NCI-H2171 (cell line): Measurements from ENCODE around the gene PSMG3.

Experiments
- DNase-seq: peaks from one replicate; lab custom pipeline; 2025; lab: John Stamatoyannopoulos, UW

PSMG3 gene, protein sequence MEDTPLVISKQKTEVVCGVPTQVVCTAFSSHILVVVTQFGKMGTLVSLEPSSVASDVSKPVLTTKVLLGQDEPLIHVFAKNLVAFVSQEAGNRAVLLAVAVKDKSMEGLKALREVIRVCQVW

DNA sequence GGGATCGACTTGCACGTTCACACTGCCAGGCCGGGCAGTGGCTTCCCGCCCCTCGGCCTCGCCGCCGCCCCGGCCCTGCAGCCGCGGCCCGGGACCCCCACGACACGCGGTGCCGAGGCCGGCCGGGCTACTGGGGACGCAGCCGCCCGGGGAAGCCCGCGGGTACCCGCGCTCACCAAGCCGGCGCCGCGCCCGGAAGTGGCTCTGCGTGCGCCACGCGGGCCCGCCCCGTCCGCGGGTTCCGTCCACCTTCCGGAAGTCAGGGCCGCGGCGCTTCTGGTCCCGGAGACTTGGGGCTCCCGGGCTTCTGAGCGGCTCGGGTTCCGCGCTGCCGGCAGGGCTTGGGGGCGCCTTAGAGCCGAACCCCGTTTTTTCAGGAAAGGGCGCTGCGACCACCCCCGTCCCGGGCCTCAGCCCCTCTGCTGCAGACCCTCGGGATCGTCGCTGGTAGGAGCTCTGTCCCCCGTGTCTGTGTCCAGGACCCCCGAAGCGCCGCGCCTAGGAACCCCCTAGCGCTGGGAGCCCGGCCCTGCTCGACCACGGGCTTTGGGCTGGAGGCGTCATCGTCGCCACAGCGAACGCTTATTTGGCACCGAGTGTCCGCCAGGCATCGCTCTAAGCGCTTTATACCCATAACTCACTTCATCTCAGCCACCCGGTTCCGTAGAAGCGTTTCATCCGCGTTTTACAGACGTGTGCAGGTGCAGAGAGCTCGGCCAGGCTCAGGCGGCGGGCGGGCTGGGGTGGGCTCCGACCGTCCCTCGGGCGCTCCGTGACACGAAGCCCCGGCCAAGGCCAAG, at the start of gene PSMG3:
TSS of gene PSMG3 (minus strand) at position 200 of the 800 bp plus-strand sequence. CDS start 693 bp downstream, outside the sequence.
- peak; percentile 92 for DNase-seq

DNA sequence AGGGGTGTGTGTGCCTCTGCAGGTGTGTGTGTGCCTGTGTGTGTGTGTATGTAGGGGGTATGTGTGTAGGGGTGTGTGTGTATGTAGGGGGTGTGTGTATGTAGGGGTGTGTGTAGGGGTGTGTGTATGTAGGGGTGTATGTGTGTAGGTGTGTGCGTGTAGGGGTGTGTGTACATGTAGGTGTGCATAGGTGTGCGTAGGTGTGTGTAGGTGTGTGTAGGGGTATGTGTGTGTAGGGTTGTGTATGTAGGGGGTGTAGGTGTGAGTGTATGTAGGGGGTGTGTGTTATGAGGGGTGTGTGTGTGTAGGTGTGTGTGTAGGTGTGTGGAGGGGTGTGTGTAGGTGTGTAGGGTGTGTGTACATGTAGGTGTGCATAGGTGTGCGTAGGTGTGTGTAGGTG, 48.6 kb upstream of the PSMG3 start:
- no peak for DNase-seq

DNA sequence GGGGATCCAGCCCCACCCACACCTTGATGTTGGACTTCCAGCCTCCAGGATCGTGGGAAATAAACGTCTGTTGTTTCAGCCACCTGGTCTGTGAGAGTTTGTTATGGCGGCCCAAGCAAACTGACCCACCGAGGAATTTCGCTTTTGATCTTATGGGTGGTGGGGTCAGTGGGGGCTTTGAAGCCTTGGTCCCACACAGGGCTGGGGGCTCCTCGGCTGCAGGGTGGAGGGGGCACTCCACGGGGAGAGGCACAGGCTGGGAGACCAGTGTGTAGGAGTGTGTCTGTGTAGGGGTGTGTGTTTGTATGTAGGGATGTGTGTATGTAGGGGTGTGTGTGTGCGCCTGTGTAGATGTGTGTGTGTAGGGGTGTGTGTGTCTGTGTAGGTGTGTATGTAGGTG, 48.1 kb upstream of the PSMG3 start:
- DNase-seq: no peak

DNA sequence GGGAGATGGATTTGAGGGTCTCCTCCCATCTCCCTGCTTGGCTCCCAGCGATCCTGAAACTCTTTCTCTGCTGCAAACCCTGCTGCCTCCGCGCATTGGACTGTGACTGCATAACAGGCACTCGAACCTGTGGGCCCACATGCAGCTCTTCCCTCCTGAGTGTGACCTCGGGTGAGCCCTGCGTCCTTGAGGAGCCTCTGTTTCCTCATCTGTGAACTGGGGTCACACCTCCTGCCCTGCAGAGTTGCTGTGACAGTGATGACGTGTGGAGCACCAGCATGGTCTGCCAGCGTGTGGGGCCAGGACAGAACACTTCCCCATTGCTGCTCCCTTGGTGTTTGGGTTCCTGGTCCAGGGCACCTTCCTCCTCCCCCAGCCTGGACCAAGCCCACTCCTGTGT, 46.9 kb upstream of the PSMG3 start:
- DNase-seq: no peak

DNA sequence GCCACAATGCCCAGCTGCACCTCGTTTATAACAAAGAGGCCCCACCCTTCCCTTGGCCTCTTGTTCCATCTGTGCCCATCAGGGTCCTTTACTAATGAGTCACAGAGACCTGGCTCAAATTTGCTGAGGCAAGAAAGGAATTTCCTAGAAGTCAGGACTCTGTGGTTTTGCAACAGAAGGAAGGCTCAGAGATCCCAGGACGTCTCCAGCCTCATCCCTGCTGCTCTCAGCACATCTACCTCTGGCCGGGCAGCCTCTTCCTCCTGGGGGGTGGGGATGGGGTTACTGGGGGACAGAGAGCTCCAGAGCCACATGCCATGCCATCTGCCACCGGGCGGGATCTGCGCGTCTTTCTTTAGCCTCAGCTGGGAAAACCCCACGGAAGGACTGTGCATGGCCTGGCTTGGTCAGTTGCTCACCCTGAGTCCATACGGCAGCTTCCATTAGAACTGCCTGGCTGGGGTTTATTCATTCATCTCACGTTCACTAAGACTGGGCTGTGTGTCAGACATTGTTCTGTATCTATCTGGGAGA, 41.9 kb upstream of the PSMG3 start:
- peak; percentile 25 for DNase-seq

DNA sequence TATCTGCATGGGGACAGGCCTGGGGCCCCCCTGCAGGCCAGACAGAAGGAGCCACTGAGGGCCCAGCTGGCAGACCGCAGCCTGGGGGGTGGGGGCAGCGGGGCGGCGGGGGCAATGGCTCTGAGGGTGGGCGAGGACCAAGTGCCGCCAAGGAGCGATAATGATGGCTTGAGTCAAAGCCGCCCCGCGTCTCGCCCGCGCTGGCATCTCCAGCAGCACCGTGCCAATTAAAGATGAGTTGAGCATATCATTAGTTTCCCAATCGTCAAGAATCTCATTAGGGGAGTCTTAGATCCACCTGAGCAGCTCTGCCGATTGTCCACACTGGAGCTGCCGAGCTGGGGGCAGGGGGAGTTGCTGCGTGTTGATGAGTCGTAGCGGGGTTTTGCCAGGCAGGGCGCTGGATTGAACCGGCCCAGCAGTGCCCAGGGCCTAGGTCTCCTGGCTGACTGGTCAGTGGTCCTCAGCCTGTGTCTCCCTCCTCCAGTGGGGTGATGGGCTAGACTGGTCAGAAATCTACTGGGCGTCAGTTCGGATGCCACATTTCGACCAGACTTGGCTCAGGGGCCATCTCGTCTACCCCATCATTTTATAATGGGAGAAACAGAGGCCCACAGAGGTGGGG, 41.0 kb upstream of the PSMG3 start:
- no peak for DNase-seq

DNA sequence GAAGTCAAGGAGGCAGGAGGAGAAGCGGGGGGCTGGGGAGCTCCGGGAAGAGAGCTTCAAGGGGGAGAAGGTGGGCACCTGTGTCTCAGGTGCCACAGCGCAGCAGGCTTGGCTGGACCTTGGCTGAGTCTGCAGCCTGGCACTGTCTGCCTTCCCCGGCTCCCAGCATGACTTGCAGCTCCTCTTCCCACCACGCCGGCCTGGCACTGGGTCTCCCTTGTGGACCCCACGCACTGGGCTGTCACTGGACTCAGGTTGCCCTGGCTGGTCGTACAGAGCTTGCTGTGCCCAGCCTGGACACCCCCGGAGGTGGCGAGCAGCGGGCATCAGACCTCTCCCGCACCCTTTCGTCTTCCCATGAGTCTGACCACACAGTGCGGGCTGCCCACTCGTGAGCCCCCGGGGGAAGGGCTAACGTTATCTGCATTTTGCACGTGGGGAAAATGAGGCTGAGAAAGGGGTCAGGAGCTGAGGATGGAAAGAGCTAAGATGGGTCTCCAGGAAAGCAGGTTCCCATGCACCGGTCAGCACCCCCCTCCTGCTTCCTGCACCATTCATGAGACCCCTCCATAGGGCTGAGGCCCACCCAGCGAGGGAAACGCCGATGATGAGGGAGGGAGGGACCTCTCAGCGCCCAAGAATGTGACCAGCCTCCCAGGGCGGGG, 40.3 kb upstream of the PSMG3 start:
- no peak for DNase-seq

DNA sequence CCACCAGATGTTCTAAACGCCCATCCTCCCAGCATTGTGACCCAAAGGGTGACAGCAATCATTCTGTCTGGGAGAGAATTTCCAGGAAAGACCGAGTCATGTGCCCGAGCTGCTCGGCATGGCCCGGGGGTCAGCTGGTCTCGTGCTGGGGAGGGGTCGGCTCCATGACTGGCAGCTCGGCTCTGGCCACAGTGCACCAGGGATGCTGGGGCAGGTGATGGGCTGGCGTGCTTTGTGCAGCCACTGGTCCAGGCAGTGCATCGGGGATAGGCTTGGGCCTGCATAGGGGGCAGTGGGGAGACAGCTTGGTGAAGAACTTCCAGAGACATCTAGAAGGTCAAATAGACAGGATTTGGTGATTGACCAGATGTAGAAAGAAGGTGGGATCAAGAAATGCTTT, 39.2 kb upstream of the PSMG3 start:
- no peak for DNase-seq

DNA sequence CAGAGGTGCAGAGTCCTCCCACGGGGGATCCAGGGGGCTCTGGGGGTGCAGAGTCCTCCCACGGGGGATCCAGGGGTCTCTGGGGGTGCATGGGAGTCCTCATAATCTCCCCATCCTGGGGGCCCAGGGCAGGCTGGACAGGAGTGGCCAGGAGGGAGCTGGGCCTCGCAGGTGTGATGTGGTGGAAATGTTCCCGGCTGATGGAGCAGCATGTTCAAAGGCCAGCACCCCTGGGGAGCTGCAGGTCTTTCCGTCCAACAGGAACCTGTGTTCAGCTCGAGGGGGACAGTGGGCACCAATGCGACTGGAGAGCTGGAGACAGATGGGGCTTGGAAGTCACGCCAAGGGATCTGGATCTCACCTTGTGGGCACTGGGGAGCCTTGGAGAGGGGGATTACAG, 38.5 kb upstream of the PSMG3 start:
- DNase-seq: no peak

DNA sequence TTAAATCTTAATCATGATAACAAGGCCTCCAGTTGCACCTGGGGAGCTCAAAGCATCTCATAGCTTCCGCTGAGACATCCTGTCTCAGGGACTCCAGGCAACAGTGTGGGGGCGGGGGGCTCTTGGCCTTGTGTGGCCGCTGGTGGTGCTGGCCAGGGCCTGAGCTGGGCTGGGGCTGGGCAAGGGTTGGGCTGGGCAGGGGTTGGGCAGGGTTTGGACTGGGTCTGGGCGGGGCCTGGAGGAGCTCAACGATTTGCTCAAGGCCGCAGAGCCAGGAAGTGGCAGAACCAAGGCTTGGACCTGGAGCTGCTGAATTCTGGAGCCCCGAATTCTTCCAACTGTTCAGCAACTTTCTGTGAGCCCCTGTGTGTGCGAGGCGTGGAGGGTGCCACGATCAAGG, 37.9 kb upstream of the PSMG3 start:
- no peak for DNase-seq

DNA sequence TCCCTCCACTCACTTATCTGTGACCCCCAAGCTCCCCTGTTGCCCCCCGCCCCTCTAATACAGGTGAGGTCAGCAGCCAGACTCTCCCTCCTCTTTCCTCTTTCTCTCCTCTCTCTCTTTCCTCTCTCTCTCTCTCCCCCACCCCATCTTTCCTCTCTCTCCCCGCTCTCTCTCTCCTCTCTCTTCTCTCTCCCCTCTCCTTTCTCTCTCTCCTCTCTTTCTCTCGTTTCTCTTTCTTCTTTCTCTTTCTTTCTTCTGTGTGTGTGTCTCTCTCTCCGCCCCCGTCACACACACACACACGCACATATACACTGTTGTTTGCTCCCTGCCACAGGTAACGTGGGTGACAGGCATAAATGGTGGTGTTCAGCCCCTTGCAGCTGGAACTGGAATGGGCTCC, 37.2 kb upstream of the PSMG3 start:
- DNase-seq: no peak

DNA sequence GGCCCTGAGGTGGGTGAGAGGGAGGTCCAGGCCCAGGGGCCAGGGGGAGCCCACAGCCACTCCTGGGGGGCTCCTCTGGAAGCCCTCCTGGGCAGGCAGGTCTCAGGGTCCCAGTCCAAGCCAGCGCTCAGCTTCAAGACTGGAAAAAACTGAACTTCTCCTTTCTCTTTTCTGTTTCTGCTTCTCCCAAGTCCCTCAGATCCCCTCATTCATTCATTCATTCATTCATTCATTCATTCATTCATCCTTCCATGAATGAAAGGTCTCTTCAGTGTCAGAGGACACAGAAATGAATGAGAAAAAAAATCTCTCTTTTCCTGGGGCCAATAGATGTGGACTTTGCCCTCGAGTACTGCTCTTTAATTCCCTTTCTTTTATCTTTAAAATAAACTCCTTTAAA, 34.6 kb upstream of the PSMG3 start:
- no peak for DNase-seq

DNA sequence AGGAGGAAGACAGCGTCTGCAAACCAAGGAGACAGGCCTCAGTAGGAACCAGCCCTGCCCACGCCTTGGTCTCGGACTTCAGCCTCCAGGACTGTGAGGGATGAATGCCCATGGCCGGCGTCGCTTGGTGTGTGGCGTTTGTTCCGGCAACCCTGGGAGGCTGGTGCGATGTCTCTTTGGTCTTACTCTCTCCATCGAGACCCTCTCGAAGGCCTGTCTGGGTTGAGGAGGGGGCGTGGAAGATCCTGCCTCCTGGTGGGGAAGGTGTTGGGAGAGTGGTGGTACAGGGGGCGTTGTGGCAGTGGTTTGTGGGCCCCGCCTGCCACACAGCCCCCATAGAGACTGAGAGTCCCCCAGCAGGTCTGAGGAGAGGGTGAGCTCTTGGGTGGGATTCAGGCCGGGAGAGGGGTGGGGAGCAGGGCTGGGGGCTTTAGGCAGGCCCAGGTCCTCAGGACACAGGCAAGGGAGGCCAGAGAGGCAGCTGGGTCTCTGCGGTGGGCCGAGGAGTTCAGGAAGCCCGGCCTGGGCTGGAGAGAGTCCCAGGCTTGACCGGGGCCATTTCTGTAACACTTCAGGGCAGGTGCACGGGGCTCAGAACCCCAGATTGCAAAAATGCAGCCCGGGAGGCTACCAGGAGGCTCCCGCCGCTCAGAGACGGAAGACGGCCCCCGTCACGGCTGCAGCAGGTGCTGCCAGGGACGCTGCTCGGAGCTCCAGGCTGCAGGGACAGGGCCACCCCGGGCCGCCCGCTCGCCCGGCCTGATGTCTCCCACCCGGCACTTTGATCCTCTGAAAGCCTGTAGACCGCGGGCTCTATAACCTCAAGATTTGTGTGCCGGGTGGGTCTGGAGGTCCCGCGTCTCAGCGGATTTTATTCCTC, 33.8 kb upstream of the PSMG3 start:
- no peak for DNase-seq

DNA sequence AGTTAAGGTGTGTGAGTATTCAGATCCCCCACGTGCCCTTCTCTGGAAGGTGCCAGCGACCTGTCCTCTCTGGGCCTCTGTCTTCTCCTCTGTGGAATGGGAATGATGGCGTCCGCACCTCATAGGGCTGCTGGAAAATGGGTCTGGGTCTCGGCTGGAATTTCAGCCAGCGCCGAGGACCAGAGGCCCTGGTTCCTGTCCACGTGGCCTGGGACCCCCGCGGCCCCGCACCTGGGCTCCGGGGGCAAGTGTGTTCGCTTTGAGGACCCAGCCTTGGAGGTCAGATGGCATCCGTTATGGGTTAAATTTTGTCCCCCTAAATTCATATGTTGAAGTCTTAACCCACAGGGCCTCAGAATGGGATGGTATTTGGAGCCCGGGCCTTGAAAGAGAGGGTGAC, 32.6 kb upstream of the PSMG3 start:
- no peak for DNase-seq

DNA sequence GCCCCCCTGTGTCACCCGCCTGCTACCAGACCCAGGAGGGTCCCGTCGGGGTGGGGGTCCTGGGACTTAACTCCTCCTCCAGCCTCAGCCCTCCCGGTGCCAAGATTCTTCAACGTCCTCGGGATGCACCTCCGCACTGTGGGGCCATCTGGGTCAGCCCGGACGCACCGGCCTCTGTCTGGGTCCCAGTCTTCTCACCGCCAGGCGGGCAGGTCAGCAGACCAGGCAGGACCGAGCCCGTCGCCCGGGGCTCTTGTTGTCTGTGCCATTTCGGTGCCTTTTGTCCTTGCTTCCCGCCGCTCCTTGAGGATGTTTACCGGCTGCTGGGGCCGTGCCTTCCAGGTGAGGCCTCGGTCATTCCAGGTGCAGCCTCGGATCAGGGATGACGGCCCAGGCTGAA, 32.1 kb upstream of the PSMG3 start:
- no peak for DNase-seq

DNA sequence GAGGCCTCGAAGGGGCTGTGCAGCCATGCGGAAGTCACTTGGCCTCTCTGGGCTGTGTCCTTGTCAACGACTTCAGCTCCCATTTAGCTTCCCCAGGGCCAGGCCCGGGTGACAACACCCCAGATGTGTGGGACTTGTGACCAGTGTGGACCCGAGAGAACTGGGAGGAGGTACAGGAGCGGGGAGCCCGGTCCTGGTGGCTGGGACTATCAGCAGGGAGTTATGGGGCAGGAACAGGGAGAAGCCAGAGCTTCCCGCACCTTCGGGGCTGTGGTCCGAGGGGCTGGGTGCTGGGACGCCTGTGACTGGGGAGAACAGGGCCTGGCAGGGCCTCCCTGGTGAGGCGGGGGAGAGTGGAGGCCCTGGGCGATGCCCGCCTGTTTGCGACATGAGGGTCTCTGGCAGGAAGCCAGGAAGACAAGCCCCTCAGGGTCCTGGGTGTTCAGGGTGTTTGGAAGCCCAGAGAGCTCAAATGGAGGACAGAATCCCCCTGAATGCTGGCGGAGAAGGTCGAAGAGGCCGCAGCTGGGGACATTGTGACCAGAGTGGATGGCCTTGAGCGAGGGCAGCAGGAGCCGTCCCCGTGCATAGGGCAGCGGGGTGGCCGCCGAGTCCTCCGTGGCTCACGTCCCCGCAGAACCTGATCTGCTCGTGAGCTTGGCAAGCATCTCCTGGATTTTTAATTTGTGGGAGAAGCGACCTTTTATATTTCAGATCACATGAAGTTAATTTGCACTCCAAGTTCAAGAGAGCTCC, 30.0 kb upstream of the PSMG3 start:
- no peak for DNase-seq

DNA sequence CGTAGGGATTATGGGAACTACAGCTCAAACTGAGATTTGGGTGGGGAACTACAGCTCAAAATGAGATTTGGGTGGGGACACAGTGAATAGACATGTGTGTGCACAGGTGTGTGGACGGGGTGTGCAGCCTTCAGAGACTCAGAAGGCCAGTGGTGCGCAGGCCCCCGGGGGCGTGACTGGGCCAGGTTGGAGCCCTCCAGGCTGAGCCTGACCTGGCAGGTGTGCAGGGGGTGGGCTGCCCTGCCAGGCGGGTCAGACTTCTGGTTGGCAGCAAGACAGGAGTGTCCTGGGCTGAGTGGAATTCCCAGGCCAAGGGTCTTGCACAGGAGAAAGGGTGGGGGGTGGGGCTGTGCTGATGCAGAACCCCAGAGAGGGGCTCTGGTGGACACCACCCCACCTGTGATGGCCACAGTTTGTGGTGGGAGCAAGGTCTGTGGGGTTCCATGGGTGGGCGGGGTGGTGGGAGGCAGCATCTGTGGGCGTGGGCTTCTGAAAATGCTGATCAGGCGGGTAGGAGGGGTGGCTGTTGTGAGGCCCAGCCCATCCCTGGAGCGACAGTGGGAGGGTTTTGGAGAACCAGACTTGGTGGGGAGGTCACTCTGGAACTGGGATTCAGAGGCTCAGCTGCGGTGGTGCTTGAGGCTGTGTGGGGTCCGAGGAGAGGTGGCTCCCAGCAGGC, 29.3 kb upstream of the PSMG3 start:
- no peak for DNase-seq

DNA sequence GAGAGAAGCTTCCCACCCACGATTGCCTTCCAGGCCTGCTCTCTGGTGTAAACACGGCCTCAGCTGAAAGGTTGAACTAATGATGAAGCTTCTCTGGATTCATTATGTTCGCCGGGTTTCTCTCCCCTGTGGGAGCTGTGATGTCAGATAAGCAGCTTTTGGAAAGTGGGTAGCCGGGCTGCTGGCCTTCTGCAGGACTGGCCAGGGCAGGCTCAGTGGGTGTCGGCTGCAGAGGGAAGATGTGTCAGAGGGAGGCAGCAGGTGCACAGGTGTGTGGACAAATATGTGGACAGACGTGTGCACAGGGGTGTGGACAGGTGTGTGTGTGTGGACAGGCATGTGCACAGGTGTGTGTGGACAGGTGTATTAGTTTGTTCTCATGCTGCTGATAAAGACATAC, 28.5 kb upstream of the PSMG3 start:
- DNase-seq: no peak

DNA sequence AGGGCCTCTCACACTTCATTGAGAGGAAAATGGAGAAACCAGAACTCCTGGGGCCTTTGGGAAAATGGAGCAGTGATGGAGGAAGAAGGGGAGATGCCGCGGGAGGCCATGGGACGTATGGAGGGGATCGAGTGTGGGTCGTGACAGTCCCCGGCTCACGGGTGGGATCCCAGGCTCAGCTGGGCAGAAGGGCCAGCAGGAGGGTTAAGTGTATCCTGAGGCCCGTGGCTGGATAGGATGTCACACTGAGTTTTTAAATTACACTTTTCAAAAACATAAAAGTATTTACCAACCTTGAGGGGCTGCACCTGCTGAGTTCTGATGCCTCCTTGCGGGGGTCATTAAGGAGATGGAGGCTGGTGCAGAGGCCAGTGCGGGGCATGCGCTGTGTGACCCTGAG, 28.0 kb upstream of the PSMG3 start:
- DNase-seq: no peak

DNA sequence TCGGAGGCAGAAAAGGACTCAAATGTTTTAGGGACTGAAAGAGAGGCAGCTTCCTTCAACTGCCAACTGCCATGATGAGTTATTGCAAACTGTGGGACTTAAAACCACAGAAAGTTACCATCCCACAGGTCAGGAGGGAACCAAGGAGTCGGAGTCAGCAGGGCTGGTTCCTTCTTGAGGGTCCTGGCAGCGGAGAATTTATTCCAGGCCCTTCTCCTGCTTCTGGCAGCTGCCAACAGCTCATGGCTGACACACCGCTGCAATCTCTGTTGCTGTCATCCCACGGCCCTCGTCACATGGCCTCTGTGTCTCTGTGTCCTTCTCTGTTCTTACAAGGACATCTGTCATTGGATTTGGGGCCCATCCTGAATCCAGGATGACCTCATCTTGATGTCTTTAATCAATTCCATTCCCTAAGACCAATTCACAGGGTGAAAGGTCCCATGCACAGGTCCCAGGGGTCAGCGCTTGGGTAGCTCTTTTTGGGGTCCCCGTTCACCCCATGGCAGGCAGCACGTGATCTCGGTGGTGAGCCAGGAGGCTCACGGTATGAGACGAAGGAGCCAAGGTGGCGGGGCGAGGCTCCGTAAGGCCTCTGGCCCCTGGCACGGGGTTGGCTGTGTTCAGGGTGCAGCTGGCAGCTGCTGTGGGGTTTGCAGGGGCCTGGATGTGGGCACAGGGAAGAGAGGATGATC, 27.4 kb upstream of the PSMG3 start:
- no peak for DNase-seq
